ENCODE results near the gene EDAR. TPM values are rescaled to one million over a fixed set of nuclear protein-coding genes. Genes with fewer than 3 reads are reported as not detected.

Gene EDAR
- total RNA-seq, 1 donor from 2014 or later: 0.05 TPM

GRCh38 chr2:108854484-108854883 lies 134.5 kb downstream of the EDAR start:
- no peak for DNase-seq (ENCODE audit: low read depth)

- DNase-seq (ENCODE audit: low read depth): no peak
These were observed 135.6 kb downstream of the EDAR start for GRCh38 chr2:108853421-108853820.

GRCh38 chr2:108852375-108852774 lies 136.6 kb downstream of the EDAR start:
- no peak for DNase-seq (ENCODE audit: low read depth)

GRCh38 chr2:108847000-108847399 lies 142.0 kb downstream of the EDAR start:
- DNase-seq (ENCODE audit: low read depth): no peak

- DNase-seq (ENCODE audit: low read depth): no peak
These were observed 143.1 kb downstream of the EDAR start for GRCh38 chr2:108845923-108846322.

Other genes with a start within 250 kb of the EDAR start
- gene CCDC138, start 202.4 kb downstream of the EDAR start, total RNA-seq: 4.9 and 6.4 TPM in 2 replicates
- under 0.01 and 0.40 TPM in 2 replicates for gene SH3RF3, start 140.0 kb upstream of the EDAR start, total RNA-seq

Data from renal cortical epithelial cell (primary cell).